SK-N-SH (cell line): Measurements from ENCODE around the gene PLCXD1.

ENCODE experiments used
- CTCF ChIP-seq: fragments of 200-600 bp; sonication (generic); IDR thresholded peaks from 2 replicates; pipeline ENCODE4 v1.6.1; 2017; ENCODE audit warnings: antibody characterized with exemption, mild to moderate bottlenecking, moderate library complexity
- EZH2phosphoT487 ChIP-seq: fragments of 200-600 bp; sonication (generic); IDR thresholded peaks from 2 replicates; pipeline ENCODE4 v1.6.1; 2017; ENCODE audit warnings: low read depth, mixed run types, mild to moderate bottlenecking, antibody characterized with exemption, moderate library complexity, borderline replicate concordance
- POLR2AphosphoS5 ChIP-seq: IDR thresholded peaks from 2 replicates; pipeline ENCODE4 v1.6.1; 2012; ENCODE audit warnings: low read depth, low read length

GRCh38 chrX:281166-281999, at the start of gene PLCXD1:
- TF ChIP-seq POLR2AphosphoS5, result 0 out of 2 replicates have a peak, but pooled peaks have one; percentile 22
- TF ChIP-seq EZH2phosphoT487, result no peak
- TF ChIP-seq CTCF, result no peak
